Thoracic aorta (tissue), 2 donors: ENCODE measurements around the gene FADD. TPM values are rescaled to one million over a fixed set of nuclear protein-coding genes. Genes with fewer than 3 reads are reported as not detected.

Experiments used
- ATAC-seq: fragments of 150-250 bp; one replicate; pipeline ENCODE4 v1.8.0; 2017; ENCODE audit warnings: low read depth; ENCODE audit not compliant: insufficient number of reproducible peaks, low FRiP score
- DNase-seq: peaks from one replicate; pipeline ENCODE4 v3.0.0-alpha.2; 2020; ENCODE audit warnings: low spot score
- H3K27ac ChIP-seq, 2 donors: fragments of 200-600 bp; sonication (generic); 1 replicate in 1 of 2; 2 replicates in 1 of 2; pipeline ENCODE4 v1.5.1; 2016; ENCODE audit warnings: mild to moderate bottlenecking in 2 of 2, moderate library complexity in 2 of 2
- H3K27me3 ChIP-seq: fragments of 200-600 bp; sonication (generic); replicated peaks from 2 replicates; pipeline ENCODE4 v1.6.0; 2016; ENCODE audit warnings: mild to moderate bottlenecking; ENCODE audit not compliant: insufficient read depth
- H3K36me3 ChIP-seq: fragments of 200-600 bp; sonication (generic); one replicate; pipeline ENCODE4 v1.5.1; 2016
- H3K4me1 ChIP-seq, 2 donors: fragments of 200-600 bp; sonication (generic); 1 replicate in 1 of 2; 2 replicates in 1 of 2; pipeline versions ENCODE4 v1.5.1 to v1.6.0; 2016; ENCODE audit warnings: low read depth in 2 of 2, mild to moderate bottlenecking in 1 of 2; ENCODE audit not compliant: control insufficient read depth in 1 of 2
- H3K4me3 ChIP-seq: fragments of 200-600 bp; sonication (generic); 2 replicates; pipeline ENCODE4 v1.5.1; 2016; ENCODE audit warnings: mild to moderate bottlenecking
- H3K9me3 ChIP-seq: fragments of 200-600 bp; sonication (generic); 2 replicates; pipeline ENCODE4 v1.5.1; 2016
- total RNA-seq, 2 donors: library from RNA; depleted of rRNA; stranded (reverse); fragments of >200 nt; gene quantifications; one replicate each; pipeline versions ENCODE4 v1.1.0 to v1.2.3, GENCODE V29; 2016
- TF ChIP-seq, protein P1 (sequence below): fragments of 200-600 bp; sonication (generic); IDR thresholded peaks from one replicate; pipeline ENCODE4 v1.5.1; 2019; ENCODE audit warnings: antibody characterized with exemption

Gene FADD
- total RNA-seq, 2 donors from 2014 or later: 19.5 to 23.2 TPM

DNA sequence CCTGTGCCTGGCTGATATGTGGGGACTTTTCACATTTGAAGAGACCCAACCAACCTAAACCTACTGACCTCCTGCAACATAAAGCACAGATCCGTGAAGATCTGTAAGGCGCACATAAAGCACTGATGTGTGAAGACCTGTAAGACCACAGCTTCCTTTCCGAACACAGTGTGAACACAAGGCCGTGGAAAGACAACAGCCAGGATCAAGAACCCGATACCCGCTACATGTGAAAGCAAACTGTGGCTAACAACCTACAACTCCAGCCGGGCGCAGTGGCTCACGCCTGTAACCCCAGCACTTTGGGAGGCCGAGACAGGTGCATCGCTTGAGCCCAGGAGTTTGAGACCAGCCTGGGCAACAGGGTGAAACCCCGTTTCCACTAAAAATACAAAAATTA is 49.7 kb downstream of the FADD start:
- Histone ChIP-seq H3K4me3 (no peak overlapping the region), H3K27ac (peak overlapping the region; percentile 73 to 88), H3K36me3 (no peaks in the 10 kb centered on the region), H3K4me1 (peaks cover 0 to 12% of the 10 kb centered on the region in 2 donors), H3K27me3 (no peaks in the 10 kb centered on the region), H3K9me3 (no peaks in the 10 kb centered on the region)
- TF ChIP-seq, protein P1, sequence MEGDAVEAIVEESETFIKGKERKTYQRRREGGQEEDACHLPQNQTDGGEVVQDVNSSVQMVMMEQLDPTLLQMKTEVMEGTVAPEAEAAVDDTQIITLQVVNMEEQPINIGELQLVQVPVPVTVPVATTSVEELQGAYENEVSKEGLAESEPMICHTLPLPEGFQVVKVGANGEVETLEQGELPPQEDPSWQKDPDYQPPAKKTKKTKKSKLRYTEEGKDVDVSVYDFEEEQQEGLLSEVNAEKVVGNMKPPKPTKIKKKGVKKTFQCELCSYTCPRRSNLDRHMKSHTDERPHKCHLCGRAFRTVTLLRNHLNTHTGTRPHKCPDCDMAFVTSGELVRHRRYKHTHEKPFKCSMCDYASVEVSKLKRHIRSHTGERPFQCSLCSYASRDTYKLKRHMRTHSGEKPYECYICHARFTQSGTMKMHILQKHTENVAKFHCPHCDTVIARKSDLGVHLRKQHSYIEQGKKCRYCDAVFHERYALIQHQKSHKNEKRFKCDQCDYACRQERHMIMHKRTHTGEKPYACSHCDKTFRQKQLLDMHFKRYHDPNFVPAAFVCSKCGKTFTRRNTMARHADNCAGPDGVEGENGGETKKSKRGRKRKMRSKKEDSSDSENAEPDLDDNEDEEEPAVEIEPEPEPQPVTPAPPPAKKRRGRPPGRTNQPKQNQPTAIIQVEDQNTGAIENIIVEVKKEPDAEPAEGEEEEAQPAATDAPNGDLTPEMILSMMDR: no peak
- DNase-seq: no peak
- ATAC-seq: no peak

DNA sequence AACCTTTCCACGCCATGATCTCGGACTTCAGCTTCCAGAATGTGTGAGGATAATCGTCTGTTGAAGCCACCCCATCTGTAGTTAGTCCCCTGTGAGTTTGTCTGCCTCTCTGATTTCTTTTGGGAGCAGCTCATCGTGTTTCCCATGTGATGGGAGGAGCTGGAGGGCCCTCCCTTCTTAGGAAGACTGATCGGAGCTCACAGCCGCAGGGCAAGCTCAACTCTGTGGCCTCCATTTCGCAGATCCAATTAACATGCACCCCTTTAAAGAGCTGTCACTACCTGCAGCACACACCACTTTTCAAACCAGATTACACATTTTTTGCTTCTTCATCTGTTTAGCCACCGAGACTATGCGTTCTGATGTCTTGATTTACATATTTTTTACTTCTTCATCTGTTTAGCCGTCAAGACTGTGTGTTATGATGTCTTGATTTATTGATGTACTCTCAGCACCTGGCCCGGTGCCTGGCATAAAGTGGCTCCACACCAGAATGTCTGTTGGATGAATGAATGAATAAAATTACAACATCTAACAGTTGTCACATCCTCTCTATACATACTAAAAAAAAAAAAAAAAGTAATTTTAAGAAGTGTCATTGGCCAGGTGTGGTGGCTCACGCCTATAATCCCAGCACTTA is 52.5 kb downstream of the FADD start:
- Histone ChIP-seq H3K4me1 (peaks cover 0 to 12% of the 10 kb centered on the region in 2 donors), H3K36me3 (no peaks in the 10 kb centered on the region), H3K4me3 (no peak overlapping the region), H3K9me3 (no peaks in the 10 kb centered on the region), H3K27me3 (no peaks in the 10 kb centered on the region), H3K27ac (no peak overlapping the region)
- TF ChIP-seq, protein P1: no peak
- no peak for ATAC-seq
- no peak for DNase-seq

Other genes starting within 250 kb of the FADD start
- 100 to 1,000 TPM; 122 to 161 TPM for gene ANO1, start 125.0 kb upstream of the FADD start, total RNA-seq
- gene PPFIA1, start 67.4 kb downstream of the FADD start, total RNA-seq: 10 to 100 TPM; 47.8 to 82.9 TPM
- gene CTTN, start 195.2 kb downstream of the FADD start, total RNA-seq: 100 to 1,000 TPM; 415 to 578 TPM